ENCODE measurements around the gene THBS4.

THBS4 gene

GRCh38 chr5:79990598-79991507 lies 44.3 kb upstream of the THBS4 start, which contains the start of gene MTX3:
Gene MTX3 (minus strand): TSS chr5:79991262. CDS start chr5:79991238, 24 bp downstream.
- peak within 1 kb of the TSS; percentile 80 for H3K4me2 ChIP-seq (ENCODE audit: low read depth, low read length)
- no peak for TF ChIP-seq EZH2 (optimal IDR thresholded peaks at IDR 0.05; ENCODE audit: low read depth, low read length)
- no peak for TF ChIP-seq EZH2phosphoT487 (IDR thresholded peaks at IDR 0.05; ENCODE audit: low read length)
- TF ChIP-seq CTCF (IDR thresholded peaks at IDR 0.05; ENCODE audit: low read length), result no peak
- peak within 1 kb of the TSS; percentile 68 for H2AFZ ChIP-seq (ENCODE audit: low read length)

GRCh38 chr5:79992891-79993657 lies 42.1 kb upstream of the THBS4 start:
- Histone ChIP-seq H3K4me3 (ENCODE audit: low read length) (no peak overlapping the region), H3K27me3 (replicated peaks; ENCODE audit: insufficient read depth, low read length) (no peaks in the 10 kb centered on the region), H3K36me3 (replicated peaks; ENCODE audit: insufficient read depth, low read length) (peaks cover 3% of the 10 kb centered on the region), H3K27ac (ENCODE audit: low read length) (no peak overlapping the region), H3K9ac (ENCODE audit: low read length) (no peak overlapping the region), H2AFZ (ENCODE audit: low read length) (no peak overlapping the region), H3F3A (ENCODE audit: insufficient read depth, low read length) (peaks cover 21% of the 10 kb centered on the region), H3K4me1 (ENCODE audit: low read length) (peaks cover 12% of the 10 kb centered on the region), H3K9me3 (replicated peaks; ENCODE audit: insufficient read depth, low read length) (no peaks in the 10 kb centered on the region), H4K20me1 (ENCODE audit: insufficient read depth, low read length) (no peaks in the 10 kb centered on the region), H3K79me2 (ENCODE audit: low read length) (peaks cover 28% of the 10 kb centered on the region), H3K9me2 (replicated peaks; ENCODE audit: insufficient read depth, low read length) (no peaks in the 10 kb centered on the region), H3K4me2 (ENCODE audit: low read depth, low read length) (no peak overlapping the region)
- TF ChIP-seq CTCF (IDR thresholded peaks at IDR 0.05; ENCODE audit: low read length) (no peak), EZH2phosphoT487 (IDR thresholded peaks at IDR 0.05; ENCODE audit: low read length) (no peak), EZH2 (optimal IDR thresholded peaks at IDR 0.05; ENCODE audit: low read depth, low read length) (no peak)
- no peak for DNase-seq

More at GRCh38 chr5:79990598-79991507, 44.3 kb upstream of the THBS4 start, which contains the start of gene MTX3:
- H3K36me3 ChIP-seq (replicated peaks; ENCODE audit: insufficient read depth, low read length), result peaks cover 13% of the 10 kb centered on the region
- peaks cover 21% of the 10 kb centered on the region for H3F3A ChIP-seq (ENCODE audit: insufficient read depth, low read length)
- H4K20me1 ChIP-seq (ENCODE audit: insufficient read depth, low read length), result no peaks in the 10 kb centered on the region
- peak within 1 kb of the TSS; percentile 86 for H3K9ac ChIP-seq (ENCODE audit: low read length)
- peaks cover 12% of the 10 kb centered on the region for H3K4me1 ChIP-seq (ENCODE audit: low read length)
- no peaks in the 10 kb centered on the region for H3K27me3 ChIP-seq (replicated peaks; ENCODE audit: insufficient read depth, low read length)
- H3K4me3 ChIP-seq (ENCODE audit: low read length), result peak within 1 kb of the TSS; percentile 83
- peak within 1 kb of the TSS; percentile 89 for H3K27ac ChIP-seq (ENCODE audit: low read length)
- H3K79me2 ChIP-seq (ENCODE audit: low read length), result peaks cover 39% of the 10 kb centered on the region
- DNase-seq, result peak; percentile 92
- no peaks in the 10 kb centered on the region for H3K9me2 ChIP-seq (replicated peaks; ENCODE audit: insufficient read depth, low read length)
- H3K9me3 ChIP-seq (replicated peaks; ENCODE audit: insufficient read depth, low read length), result no peaks in the 10 kb centered on the region

DNA sequence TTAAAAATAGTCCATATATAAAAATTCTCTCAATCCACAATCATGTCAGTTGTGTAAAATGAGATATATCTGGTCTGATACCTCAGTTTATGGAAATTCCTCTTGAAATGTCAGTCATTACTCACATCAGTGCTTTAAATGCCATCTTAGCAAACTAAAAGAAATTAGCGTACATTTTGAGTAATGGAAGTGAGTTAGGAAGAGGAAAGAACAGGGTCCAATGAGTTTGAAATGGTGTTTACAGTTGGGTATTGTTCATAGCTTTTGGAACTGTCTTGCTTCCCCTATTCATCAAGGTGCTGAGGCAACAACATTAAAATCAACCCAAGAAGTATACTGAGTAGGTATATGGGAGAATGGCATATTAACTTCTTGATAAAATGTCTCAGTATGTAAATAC lies 35.4 kb upstream of the THBS4 start:
- H3K4me2 ChIP-seq (ENCODE audit: low read depth, low read length), result no peak overlapping the region
- H3K27ac ChIP-seq (ENCODE audit: low read length), result no peak overlapping the region
- H3K9ac ChIP-seq (ENCODE audit: low read length), result no peak overlapping the region
- H2AFZ ChIP-seq (ENCODE audit: low read length), result no peak overlapping the region
- H3K9me2 ChIP-seq (replicated peaks; ENCODE audit: insufficient read depth, low read length), result no peaks in the 10 kb centered on the region
- H3K36me3 ChIP-seq (replicated peaks; ENCODE audit: insufficient read depth, low read length), result no peaks in the 10 kb centered on the region
- no peaks in the 10 kb centered on the region for H3K9me3 ChIP-seq (replicated peaks; ENCODE audit: insufficient read depth, low read length)
- H3K4me3 ChIP-seq (ENCODE audit: low read length), result no peak overlapping the region
- H3F3A ChIP-seq (ENCODE audit: insufficient read depth, low read length), result no peaks in the 10 kb centered on the region
- TF ChIP-seq EZH2phosphoT487 (IDR thresholded peaks at IDR 0.05; ENCODE audit: low read length), result no peak
- no peak for TF ChIP-seq EZH2 (optimal IDR thresholded peaks at IDR 0.05; ENCODE audit: low read depth, low read length)
- no peak for TF ChIP-seq CTCF (IDR thresholded peaks at IDR 0.05; ENCODE audit: low read length)
- no peaks in the 10 kb centered on the region for H3K79me2 ChIP-seq (ENCODE audit: low read length)
- no peaks in the 10 kb centered on the region for H3K27me3 ChIP-seq (replicated peaks; ENCODE audit: insufficient read depth, low read length)
- H3K4me1 ChIP-seq (ENCODE audit: low read length), result no peaks in the 10 kb centered on the region
- H4K20me1 ChIP-seq (ENCODE audit: insufficient read depth, low read length), result no peaks in the 10 kb centered on the region
- DNase-seq, result no peak
